OCI-LY1 (cell line): Measurements from ENCODE around the gene COBL.

Source experiments
- H2AFZ ChIP-seq: fragments of 200-600 bp; sonication (generic), shearing (Covaris generic); 2 replicates; pipeline ENCODE4 v1.6.0; 2014; ENCODE audit warnings: antibody characterized with exemption, mild to moderate bottlenecking, low read length
- H3F3A ChIP-seq: fragments of 200-600 bp; sonication (generic), shearing (Covaris generic); 2 replicates; pipeline ENCODE4 v1.6.0; 2014; ENCODE audit warnings: mild to moderate bottlenecking, antibody characterized with exemption, low read length, moderate library complexity; ENCODE audit not compliant: insufficient read depth
- H3K27ac ChIP-seq: fragments of 200-600 bp; sonication (generic); 2 replicates; pipeline ENCODE4 v1.5.1; 2014; ENCODE audit warnings: low read length, mixed run types, mild to moderate bottlenecking, low read depth; ENCODE audit not compliant: poor library complexity, severe bottlenecking
- H3K27me3 ChIP-seq: fragments of 200-600 bp; sonication (generic); 2 replicates; pipeline ENCODE4 v1.6.0; 2014; ENCODE audit warnings: antibody characterized with exemption, mild to moderate bottlenecking, low read length, moderate library complexity; ENCODE audit not compliant: insufficient read depth
- H3K36me3 ChIP-seq: fragments of 200-600 bp; sonication (generic); 2 replicates; pipeline ENCODE4 v1.6.1; 2014; ENCODE audit warnings: mild to moderate bottlenecking, antibody characterized with exemption, low read length, moderate library complexity, mixed read lengths; ENCODE audit not compliant: insufficient read depth
- H3K4me1 ChIP-seq: fragments of 200-600 bp; sonication (generic); 2 replicates; pipeline ENCODE4 v1.5.1; 2014; ENCODE audit warnings: mild to moderate bottlenecking, low read length, moderate library complexity; ENCODE audit not compliant: insufficient read depth, severe bottlenecking
- H3K4me2 ChIP-seq: fragments of 200-600 bp; sonication (generic), shearing (Covaris generic); 2 replicates; pipeline ENCODE4 v1.6.1; 2014; ENCODE audit warnings: low read length
- H3K4me3 ChIP-seq: fragments of 200-600 bp; sonication (generic); 2 replicates; pipeline ENCODE4 v1.5.1; 2014; ENCODE audit warnings: low read length, low read depth, mild to moderate bottlenecking, mixed read lengths; ENCODE audit not compliant: poor library complexity, severe bottlenecking
- H3K79me2 ChIP-seq: fragments of 200-600 bp; shearing (Covaris generic); 2 replicates; pipeline ENCODE4 v1.6.1; 2016; ENCODE audit warnings: mixed run types, low read length, mixed read lengths; ENCODE audit not compliant: insufficient read depth
- H3K9ac ChIP-seq: fragments of 200-600 bp; sonication (generic), shearing (Covaris generic); 2 replicates; pipeline ENCODE4 v1.6.1; 2014; ENCODE audit warnings: mild to moderate bottlenecking, low read length, mixed read lengths
- H3K9me2 ChIP-seq: fragments of 200-600 bp; sonication (generic), shearing (Covaris generic); 2 replicates; pipeline ENCODE4 v1.6.1; 2014; ENCODE audit warnings: low read depth, mild to moderate bottlenecking, low read length, mixed read lengths
- H3K9me3 ChIP-seq: fragments of 200-600 bp; shearing (Covaris generic); 2 replicates; pipeline ENCODE4 v1.6.1; 2014; ENCODE audit warnings: low read length, mixed read lengths
- H4K20me1 ChIP-seq: fragments of 200-600 bp; sonication (generic), shearing (Covaris generic); 2 replicates; pipeline ENCODE4 v1.6.0; 2016; ENCODE audit warnings: mild to moderate bottlenecking, low read length; ENCODE audit not compliant: insufficient read depth
- EZH2 ChIP-seq: fragments of 200-600 bp; sonication (generic), shearing (Covaris generic); IDR thresholded peaks from 2 replicates; pipeline ENCODE4 v1.8.0; 2017; ENCODE audit warnings: borderline replicate concordance, mixed run types, mild to moderate bottlenecking, antibody characterized with exemption, low read length, moderate library complexity, mixed read lengths
- TF ChIP-seq, protein P1 (sequence below): fragments of 200-600 bp; sonication (generic), shearing (Covaris generic); IDR thresholded peaks from 2 replicates; pipeline ENCODE4 v1.5.1; 2017; ENCODE audit warnings: mild to moderate bottlenecking, antibody characterized with exemption, low read length, moderate library complexity, mixed read lengths

The COBL gene

DNA sequence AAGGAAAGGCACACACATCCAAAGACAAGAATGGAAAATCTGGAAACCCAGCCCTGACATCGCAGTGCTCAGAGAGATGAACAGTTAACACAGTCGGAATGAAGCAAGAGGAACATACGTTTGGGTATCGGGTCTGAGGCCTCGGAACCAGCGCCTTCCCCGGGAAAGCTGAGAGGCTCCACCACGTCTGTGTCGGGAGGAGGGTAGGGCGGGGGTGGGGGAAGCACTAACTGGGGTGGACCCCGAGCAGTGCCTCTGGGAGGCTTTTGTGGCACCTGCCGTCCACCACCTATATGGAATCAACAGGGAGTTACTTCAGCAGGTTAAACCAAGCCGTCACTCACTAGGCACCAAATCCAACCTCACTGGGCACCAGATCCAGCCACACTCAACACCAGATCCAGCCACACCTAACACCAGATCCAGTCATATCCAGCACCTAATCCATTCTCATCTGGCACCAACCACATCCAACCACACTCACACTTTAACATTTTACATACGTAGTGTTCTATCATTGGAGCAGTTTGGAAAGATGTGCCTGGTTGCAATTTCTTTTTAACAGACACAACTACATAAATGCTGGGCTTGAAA is 233.6 kb downstream of the COBL start:
- TF ChIP-seq, protein P1, sequence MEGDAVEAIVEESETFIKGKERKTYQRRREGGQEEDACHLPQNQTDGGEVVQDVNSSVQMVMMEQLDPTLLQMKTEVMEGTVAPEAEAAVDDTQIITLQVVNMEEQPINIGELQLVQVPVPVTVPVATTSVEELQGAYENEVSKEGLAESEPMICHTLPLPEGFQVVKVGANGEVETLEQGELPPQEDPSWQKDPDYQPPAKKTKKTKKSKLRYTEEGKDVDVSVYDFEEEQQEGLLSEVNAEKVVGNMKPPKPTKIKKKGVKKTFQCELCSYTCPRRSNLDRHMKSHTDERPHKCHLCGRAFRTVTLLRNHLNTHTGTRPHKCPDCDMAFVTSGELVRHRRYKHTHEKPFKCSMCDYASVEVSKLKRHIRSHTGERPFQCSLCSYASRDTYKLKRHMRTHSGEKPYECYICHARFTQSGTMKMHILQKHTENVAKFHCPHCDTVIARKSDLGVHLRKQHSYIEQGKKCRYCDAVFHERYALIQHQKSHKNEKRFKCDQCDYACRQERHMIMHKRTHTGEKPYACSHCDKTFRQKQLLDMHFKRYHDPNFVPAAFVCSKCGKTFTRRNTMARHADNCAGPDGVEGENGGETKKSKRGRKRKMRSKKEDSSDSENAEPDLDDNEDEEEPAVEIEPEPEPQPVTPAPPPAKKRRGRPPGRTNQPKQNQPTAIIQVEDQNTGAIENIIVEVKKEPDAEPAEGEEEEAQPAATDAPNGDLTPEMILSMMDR = no peak
- no peak for TF ChIP-seq EZH2

DNA sequence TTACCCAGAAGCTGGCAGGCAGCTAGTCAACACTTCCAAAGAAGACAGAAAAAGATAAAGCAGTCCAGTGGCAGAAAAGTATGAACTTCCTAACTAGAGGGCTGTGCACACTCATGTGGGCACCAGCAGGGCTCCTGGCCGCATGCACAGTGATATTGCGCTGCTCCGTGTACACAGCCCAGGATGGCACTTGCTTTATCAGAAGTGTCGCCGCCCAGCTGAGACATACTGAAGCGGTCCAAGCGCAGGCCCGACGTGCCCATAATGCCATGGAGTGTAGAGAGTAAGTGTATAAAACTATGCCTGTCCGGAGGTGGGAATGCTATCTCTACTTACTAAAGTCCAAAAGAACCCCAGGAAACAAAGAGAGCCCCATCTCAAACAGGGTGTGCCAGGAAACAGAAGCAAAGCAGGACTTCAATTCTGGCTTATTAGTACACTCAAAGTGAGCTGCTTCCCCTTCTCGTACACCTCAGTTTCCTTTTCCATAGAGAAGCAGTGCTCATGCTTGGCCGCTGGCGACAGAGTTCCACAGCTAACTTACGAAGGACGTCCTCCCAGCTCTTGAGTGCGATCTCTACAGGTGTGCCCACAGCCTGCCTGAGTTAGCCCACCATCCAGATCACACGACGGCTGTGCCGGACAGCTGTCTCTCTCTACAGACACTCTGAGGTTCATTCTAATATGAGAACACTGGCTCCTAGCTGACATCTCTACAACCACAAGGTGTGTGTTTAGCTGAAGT is 234.3 kb downstream of the COBL start:
- H3K9ac ChIP-seq = no peak overlapping the region
- H3K4me3 ChIP-seq = no peak overlapping the region
- no peak for TF ChIP-seq EZH2
- TF ChIP-seq, protein P1 = no peak
- no peaks in the 10 kb centered on the region for H3K4me1 ChIP-seq
- H3K9me2 ChIP-seq = no peaks in the 10 kb centered on the region
- H3K4me2 ChIP-seq = no peak overlapping the region
- no peak overlapping the region for H3K27ac ChIP-seq
- H3F3A ChIP-seq = no peaks in the 10 kb centered on the region
- no peaks in the 10 kb centered on the region for H4K20me1 ChIP-seq
- no peak overlapping the region for H2AFZ ChIP-seq
- no peaks in the 10 kb centered on the region; the same call in 1 of the 2 replicates for H3K27me3 ChIP-seq
- H3K9me3 ChIP-seq = no peaks in the 10 kb centered on the region
- no peaks in the 10 kb centered on the region for H3K79me2 ChIP-seq
- no peaks in the 10 kb centered on the region for H3K36me3 ChIP-seq

More for the DNA sequence above, 233.6 kb downstream of the COBL start:
- Histone ChIP-seq H3F3A (no peaks in the 10 kb centered on the region), H3K9ac (no peak overlapping the region), H3K9me2 (no peaks in the 10 kb centered on the region), H4K20me1 (no peaks in the 10 kb centered on the region), H3K4me3 (no peak overlapping the region), H3K9me3 (no peaks in the 10 kb centered on the region), H2AFZ (no peak overlapping the region), H3K4me2 (no peak overlapping the region), H3K79me2 (no peaks in the 10 kb centered on the region), H3K27ac (no peak overlapping the region), H3K36me3 (no peaks in the 10 kb centered on the region), H3K27me3 (no peaks in the 10 kb centered on the region; the same call in 1 of the 2 replicates), H3K4me1 (no peaks in the 10 kb centered on the region)

DNA sequence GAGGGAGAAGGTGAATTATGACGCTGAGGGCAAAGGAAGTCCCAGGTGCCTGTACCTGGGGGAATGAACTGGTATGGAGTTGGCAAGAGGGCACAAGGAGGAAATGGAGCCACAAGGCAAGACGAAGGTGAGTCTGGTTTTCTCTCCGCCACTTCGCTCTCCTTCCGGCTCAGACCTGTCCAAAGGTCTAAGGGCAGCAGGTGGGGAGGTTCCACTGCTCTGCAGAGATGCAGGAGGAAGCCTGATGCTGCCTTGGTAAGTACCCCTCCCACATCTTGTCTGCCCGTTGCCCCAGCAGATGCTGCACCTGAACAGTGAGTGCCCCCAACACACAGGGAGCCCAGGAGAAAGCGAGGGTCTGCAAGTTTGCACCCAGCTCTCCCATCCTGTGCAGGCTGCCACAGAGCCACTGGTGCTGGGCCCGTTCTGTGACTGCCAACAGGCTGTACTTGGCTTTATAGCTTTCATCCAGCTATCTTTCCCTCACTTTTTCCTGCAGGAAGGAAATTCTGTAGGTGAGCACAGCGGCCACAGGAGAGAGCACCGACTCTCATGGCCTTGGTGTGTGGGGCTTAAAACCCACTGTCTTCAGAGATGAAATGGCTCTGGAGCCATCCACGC is 235.2 kb downstream of the COBL start:
- H3K9me2 ChIP-seq = no peaks in the 10 kb centered on the region
- no peak overlapping the region for H3K4me3 ChIP-seq
- no peaks in the 10 kb centered on the region for H3K36me3 ChIP-seq
- TF ChIP-seq EZH2 = no peak
- TF ChIP-seq, protein P1 = no peak
- no peaks in the 10 kb centered on the region for H3K4me1 ChIP-seq
- no peak overlapping the region for H3K27ac ChIP-seq
- no peaks in the 10 kb centered on the region for H4K20me1 ChIP-seq
- H3K27me3 ChIP-seq = no peaks in the 10 kb centered on the region; the same call in 1 of the 2 replicates
- no peaks in the 10 kb centered on the region for H3K9me3 ChIP-seq
- no peaks in the 10 kb centered on the region for H3F3A ChIP-seq
- H3K9ac ChIP-seq = no peak overlapping the region
- no peak overlapping the region for H3K4me2 ChIP-seq
- H3K79me2 ChIP-seq = no peaks in the 10 kb centered on the region
- H2AFZ ChIP-seq = no peak overlapping the region
